ENCODE data around the gene DMKN. TPM values are rescaled to one million over a fixed set of nuclear protein-coding genes. Genes with fewer than 3 reads are reported as not detected.

DMKN gene
- total and polyA plus RNA-seq, 9 of the 15 experiments (the other 6 are each of a cell fraction or from before 2014, with no cell fraction given): 0.36 to 0.53 TPM; not detected in 7

DNA sequence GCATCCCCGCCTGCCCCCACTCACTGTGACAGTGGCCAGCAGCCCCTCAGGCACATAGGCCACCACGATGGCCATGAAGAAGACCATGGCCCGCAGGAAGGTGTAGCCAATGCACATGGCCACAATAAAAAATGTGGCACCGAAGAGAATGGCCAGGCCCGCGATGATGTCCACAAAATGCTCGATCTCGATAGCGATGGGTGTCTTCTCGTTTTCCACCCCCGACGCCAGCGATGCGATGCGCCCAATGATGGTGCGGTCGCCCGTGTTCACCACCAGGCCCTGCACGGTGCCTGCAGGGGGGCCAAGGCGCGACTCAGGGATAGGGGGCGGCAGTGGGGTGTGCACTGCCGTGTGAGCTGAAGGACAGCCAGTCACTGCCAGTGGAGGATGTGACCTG lies 46.3 kb upstream of the DMKN start (continued):
- no peak for TF ChIP-seq TFAP4 (CRISPR knock-in tag; IDR thresholded peaks at IDR 0.05; ENCODE audit: borderline replicate concordance)
- no peak for TF ChIP-seq MTA2 (IDR thresholded peaks at IDR 0.05; ENCODE audit: low read depth)
- no peak for TF ChIP-seq JUND (IDR thresholded peaks at IDR 0.05; ENCODE audit: borderline replicate concordance, low read depth, low read length)
- TF ChIP-seq JUND (tag; IDR thresholded peaks at IDR 0.05; ENCODE audit: borderline replicate concordance, low read depth, low read length): no peak
- no peak for TF ChIP-seq HOMEZ (CRISPR knock-in tag; IDR thresholded peaks at IDR 0.05)
- TF ChIP-seq TBP (optimal IDR thresholded peaks at IDR 0.05; ENCODE audit: low read depth, low read length): no peak

GRCh38 chr19:35559281-35559659 lies 45.8 kb upstream of the DMKN start:
- Histone ChIP-seq H2AFZ (ENCODE audit: low read depth, low read length) (no peak overlapping the region), H3K9me3 (replicated peaks; ENCODE audit: control insufficient read depth, insufficient read depth, low read depth, low read length) (no peaks in the 10 kb centered on the region), H4K20me1 (replicated peaks; ENCODE audit: control insufficient read depth, insufficient read depth, low read length) (peaks cover 7% of the 10 kb centered on the region; the same call in 1 of the 2 replicates), H3K9me1 (ENCODE audit: control insufficient read depth, insufficient read depth, low read length) (peaks cover 3% of the 10 kb centered on the region), H3K4me1 (replicated peaks in 1 of 2; ENCODE audit: control insufficient read depth in 2 of 2, insufficient read depth in 2 of 2, low read length in 2 of 2) (peaks cover 4 to 40% of the 10 kb centered on the region in 2 experiments; a peak in 3 of 5 replicates), H3K4me2 (ENCODE audit: insufficient read depth, low read length) (no peak overlapping the region), H3K27ac (ENCODE audit: extremely low read depth, low read depth, low read length) (no peak overlapping the region), H3K9ac (ENCODE audit: insufficient read depth in 1 of 2, low read depth in 2 of 2, low read length in 2 of 2) (0 out of 4 replicates have a peak overlapping the region, but pooled peaks of 1 of the 2 experiments have one; percentile 13), H3K79me2 (ENCODE audit: control insufficient read depth, insufficient read depth, low read length) (no peaks in the 10 kb centered on the region), H3K4me3 (no peak overlapping the region), H3K36me3 (ENCODE audit: control insufficient read depth, insufficient read depth, low read length) (no peaks in the 10 kb centered on the region), H3K27me3 (ENCODE audit: control insufficient read depth in 2 of 2, insufficient read depth in 2 of 2, low read length in 2 of 2) (peaks cover 28 to 51% of the 10 kb centered on the region in 2 experiments; a peak in 4 of 5 replicates)
- 4% methylated on average over 11 of the region's 11 CpGs for WGBS (ENCODE audit: insufficient coverage, low coverage, missing lambda C conversion rate)
- CTCF ChIA-PET (ENCODE audit: low intra/inter-chr PET ratio): no interaction called here
- POLR2A ChIA-PET: interaction anchor here (1.0 kb wide), 1 partner anchor 9 kb away, joined by 3 read pairs; no protein-coding TSS in a partner anchor
- ATAC-seq: no peak
- no peak for DNase-seq (ENCODE audit: extremely low read depth in 1 of 4, low spot score in 3 of 4)
- intact Hi-C loops (cut with micrococcal nuclease): loop anchor here (5.0 kb wide), 3 partner anchors 33 to 373 kb away; partner anchors contain the start of gene ETV2
- in situ Hi-C loops (cut with MboI): no loop called here
- FAIRE-seq: no peak
- no TSS peak for BruUV-seq (replicated peaks)
- TF ChIP-seq NONO (IDR thresholded peaks at IDR 0.05; ENCODE audit: low read depth in 2 of 2, low read length in 1 of 2) (no peak), HMG20B (CRISPR knock-in tag; IDR thresholded peaks at IDR 0.05) (no peak), OTX1 (CRISPR knock-in tag; IDR thresholded peaks at IDR 0.05) (no peak)
- TF ChIP-seq, protein P1, sequence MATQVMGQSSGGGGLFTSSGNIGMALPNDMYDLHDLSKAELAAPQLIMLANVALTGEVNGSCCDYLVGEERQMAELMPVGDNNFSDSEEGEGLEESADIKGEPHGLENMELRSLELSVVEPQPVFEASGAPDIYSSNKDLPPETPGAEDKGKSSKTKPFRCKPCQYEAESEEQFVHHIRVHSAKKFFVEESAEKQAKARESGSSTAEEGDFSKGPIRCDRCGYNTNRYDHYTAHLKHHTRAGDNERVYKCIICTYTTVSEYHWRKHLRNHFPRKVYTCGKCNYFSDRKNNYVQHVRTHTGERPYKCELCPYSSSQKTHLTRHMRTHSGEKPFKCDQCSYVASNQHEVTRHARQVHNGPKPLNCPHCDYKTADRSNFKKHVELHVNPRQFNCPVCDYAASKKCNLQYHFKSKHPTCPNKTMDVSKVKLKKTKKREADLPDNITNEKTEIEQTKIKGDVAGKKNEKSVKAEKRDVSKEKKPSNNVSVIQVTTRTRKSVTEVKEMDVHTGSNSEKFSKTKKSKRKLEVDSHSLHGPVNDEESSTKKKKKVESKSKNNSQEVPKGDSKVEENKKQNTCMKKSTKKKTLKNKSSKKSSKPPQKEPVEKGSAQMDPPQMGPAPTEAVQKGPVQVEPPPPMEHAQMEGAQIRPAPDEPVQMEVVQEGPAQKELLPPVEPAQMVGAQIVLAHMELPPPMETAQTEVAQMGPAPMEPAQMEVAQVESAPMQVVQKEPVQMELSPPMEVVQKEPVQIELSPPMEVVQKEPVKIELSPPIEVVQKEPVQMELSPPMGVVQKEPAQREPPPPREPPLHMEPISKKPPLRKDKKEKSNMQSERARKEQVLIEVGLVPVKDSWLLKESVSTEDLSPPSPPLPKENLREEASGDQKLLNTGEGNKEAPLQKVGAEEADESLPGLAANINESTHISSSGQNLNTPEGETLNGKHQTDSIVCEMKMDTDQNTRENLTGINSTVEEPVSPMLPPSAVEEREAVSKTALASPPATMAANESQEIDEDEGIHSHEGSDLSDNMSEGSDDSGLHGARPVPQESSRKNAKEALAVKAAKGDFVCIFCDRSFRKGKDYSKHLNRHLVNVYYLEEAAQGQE (IDR thresholded peaks at IDR 0.05; ENCODE audit: borderline replicate concordance): peak; percentile 60
- TF ChIP-seq, protein P1 (CRISPR knock-in tag; IDR thresholded peaks at IDR 0.05; ENCODE audit: low read depth): no peak
